ENCODE data around the gene DLG2. TPM values are rescaled to one million over a fixed set of nuclear protein-coding genes. Genes with fewer than 3 reads are reported as not detected.
A peak's percentile ranks its signal among the peaks of the same experiment; 100 is the strongest.

Gene DLG2
- total RNA-seq, 4 donors from 2014 or later, result 2.9 to 30.2 (median 22.6) TPM

GRCh38 chr11:84560206-84560605 is 1066.9 kb downstream of the DLG2 start:
- Histone ChIP-seq H3K9me3 (no peaks in the 10 kb centered on the region), H3K4me3 (no peak overlapping the region), H3K27me3 (no peaks in the 10 kb centered on the region), H3K36me3 (no peaks in the 10 kb centered on the region), H3K27ac (no peak overlapping the region), H3K4me1 (no peaks in the 10 kb centered on the region)
- intact Hi-C loops (cut with DNase I; ENCODE audit: low total_unique reads), result no loop called here
- TF ChIP-seq, protein P1, sequence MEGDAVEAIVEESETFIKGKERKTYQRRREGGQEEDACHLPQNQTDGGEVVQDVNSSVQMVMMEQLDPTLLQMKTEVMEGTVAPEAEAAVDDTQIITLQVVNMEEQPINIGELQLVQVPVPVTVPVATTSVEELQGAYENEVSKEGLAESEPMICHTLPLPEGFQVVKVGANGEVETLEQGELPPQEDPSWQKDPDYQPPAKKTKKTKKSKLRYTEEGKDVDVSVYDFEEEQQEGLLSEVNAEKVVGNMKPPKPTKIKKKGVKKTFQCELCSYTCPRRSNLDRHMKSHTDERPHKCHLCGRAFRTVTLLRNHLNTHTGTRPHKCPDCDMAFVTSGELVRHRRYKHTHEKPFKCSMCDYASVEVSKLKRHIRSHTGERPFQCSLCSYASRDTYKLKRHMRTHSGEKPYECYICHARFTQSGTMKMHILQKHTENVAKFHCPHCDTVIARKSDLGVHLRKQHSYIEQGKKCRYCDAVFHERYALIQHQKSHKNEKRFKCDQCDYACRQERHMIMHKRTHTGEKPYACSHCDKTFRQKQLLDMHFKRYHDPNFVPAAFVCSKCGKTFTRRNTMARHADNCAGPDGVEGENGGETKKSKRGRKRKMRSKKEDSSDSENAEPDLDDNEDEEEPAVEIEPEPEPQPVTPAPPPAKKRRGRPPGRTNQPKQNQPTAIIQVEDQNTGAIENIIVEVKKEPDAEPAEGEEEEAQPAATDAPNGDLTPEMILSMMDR (IDR thresholded peaks at IDR 0.05), result no peak
- no peak for TF ChIP-seq POLR2A (IDR thresholded peaks at IDR 0.05)
- DNase-seq, result no peak

DNA sequence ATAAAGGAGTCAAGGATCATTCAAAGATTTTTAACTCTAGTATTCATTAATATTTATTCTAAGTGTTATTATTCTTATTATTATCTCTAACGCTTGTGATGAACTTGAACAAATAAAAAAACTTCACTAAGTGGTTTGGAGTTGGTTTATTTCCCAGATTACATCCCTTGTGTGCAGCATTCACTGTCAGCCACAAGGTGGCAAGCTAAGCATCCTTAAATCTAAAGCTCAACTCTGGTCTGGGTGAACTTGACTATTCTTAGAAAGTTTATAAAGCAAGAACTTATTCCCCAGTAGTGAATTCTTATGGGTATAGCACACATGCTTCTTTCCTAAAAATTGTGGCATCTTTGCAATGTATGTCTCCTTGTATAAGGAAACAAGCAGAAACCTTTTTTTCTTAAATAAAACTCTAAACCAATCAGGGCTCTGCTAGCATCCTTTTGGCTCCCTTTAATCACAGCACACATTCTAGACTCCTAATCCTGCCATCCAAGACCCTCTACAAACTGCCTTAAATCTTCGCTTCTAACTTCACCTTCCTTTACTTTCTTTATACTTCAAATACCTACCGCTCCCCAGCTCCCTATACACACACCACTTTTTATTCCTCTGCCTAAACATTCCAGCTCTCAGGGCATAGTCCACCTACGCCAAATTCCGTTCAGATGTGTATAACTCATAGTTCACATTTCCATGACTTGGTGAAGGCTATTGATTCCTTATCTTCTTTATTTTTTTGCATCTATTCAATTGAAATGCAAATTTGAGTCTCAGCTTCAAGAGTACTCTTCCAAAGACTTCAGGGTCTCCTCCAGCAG is 1068.8 kb downstream of the DLG2 start:
- H3K4me3 ChIP-seq, result no peak overlapping the region
- intact Hi-C loops (cut with DNase I; ENCODE audit: low total_unique reads), result no loop called here
- TF ChIP-seq, protein P1 (IDR thresholded peaks at IDR 0.05), result peak; percentile 42 to 62 (median 56)
- TF ChIP-seq POLR2A (IDR thresholded peaks at IDR 0.05), result no peak
- H3K36me3 ChIP-seq, result no peaks in the 10 kb centered on the region
- H3K27ac ChIP-seq, result no peak overlapping the region
- no peaks in the 10 kb centered on the region for H3K4me1 ChIP-seq
- no peaks in the 10 kb centered on the region for H3K27me3 ChIP-seq
- no peaks in the 10 kb centered on the region for H3K9me3 ChIP-seq
- no peak for DNase-seq

- intact Hi-C loops (cut with DNase I; ENCODE audit: low total_unique reads), result no loop called here
- Histone ChIP-seq H3K9me3 (no peaks in the 10 kb centered on the region), H3K4me3 (no peak overlapping the region), H3K27ac (no peak overlapping the region), H3K4me1 (no peaks in the 10 kb centered on the region), H3K36me3 (no peaks in the 10 kb centered on the region), H3K27me3 (no peaks in the 10 kb centered on the region)
- TF ChIP-seq, protein P1 (IDR thresholded peaks at IDR 0.05), result no peak
- no peak for TF ChIP-seq POLR2A (IDR thresholded peaks at IDR 0.05)
- DNase-seq, result no peak
These were observed 1074.4 kb downstream of the DLG2 start for GRCh38 chr11:84552791-84553190.

GRCh38 chr11:84549217-84549616 is 1077.9 kb downstream of the DLG2 start:
- Histone ChIP-seq H3K27me3 (no peaks in the 10 kb centered on the region), H3K9me3 (no peaks in the 10 kb centered on the region), H3K27ac (no peak overlapping the region), H3K4me3 (no peak overlapping the region), H3K4me1 (no peaks in the 10 kb centered on the region), H3K36me3 (no peaks in the 10 kb centered on the region)
- no peak for DNase-seq
- intact Hi-C loops (cut with DNase I; ENCODE audit: low total_unique reads), result no loop called here
- no peak for TF ChIP-seq POLR2A (IDR thresholded peaks at IDR 0.05)
- TF ChIP-seq, protein P1 (IDR thresholded peaks at IDR 0.05), result no peak

- Histone ChIP-seq H3K27me3 (no peaks in the 10 kb centered on the region), H3K4me1 (no peaks in the 10 kb centered on the region)
- intact Hi-C loops (cut with DNase I; ENCODE audit: low total_unique reads), result no loop called here
These were observed 1082.6 kb downstream of the DLG2 start for GRCh38 chr11:84544566-84544965.

More at GRCh38 chr11:84544566-84544965, 1082.6 kb downstream of the DLG2 start:
- H3K4me3 ChIP-seq, result no peak overlapping the region
- no peaks in the 10 kb centered on the region for H3K9me3 ChIP-seq
- H3K36me3 ChIP-seq, result no peaks in the 10 kb centered on the region
- no peak for DNase-seq
- no peak overlapping the region for H3K27ac ChIP-seq
- no peak for TF ChIP-seq POLR2A (IDR thresholded peaks at IDR 0.05)
- TF ChIP-seq, protein P1 (IDR thresholded peaks at IDR 0.05), result no peak

Measured in uterus (tissue), 4 donors.